T-helper 22 cell (primary cell): ENCODE data around the gene ZMYND19.
"Not testable (repeated sequence)": the region's sequence is repeated elsewhere in the genome, so short reads cannot be mapped to it uniquely, and the experiment has no call there.

Experiments used
- DNase-seq: peaks from one replicate; pipeline ENCODE4 v3.0.0-alpha.2; 2020; ENCODE audit warnings: low read depth

Gene ZMYND19

GRCh38 chr9:137590469-137591383 is at the start of gene ZMYND19:
ZMYND19 (minus strand) TSS chr9:137590512; CDS start chr9:137590263, 249 bp downstream.
- DNase-seq, result peak; percentile 78

- DNase-seq, result no peak
These were observed 49.2 kb upstream of the ZMYND19 start for GRCh38 chr9:137639303-137640051.

- DNase-seq, result no peak
These were observed 48.4 kb upstream of the ZMYND19 start for GRCh38 chr9:137638680-137639079.

- DNase-seq, result no peak
These were observed 43.7 kb upstream of the ZMYND19 start for GRCh38 chr9:137634016-137634415.

GRCh38 chr9:137632230-137633161 is 42.2 kb upstream of the ZMYND19 start:
- DNase-seq, result no peak

GRCh38 chr9:137631345-137632229 is 41.3 kb upstream of the ZMYND19 start:
- no peak for DNase-seq

- no peak for DNase-seq
These were observed 40.4 kb upstream of the ZMYND19 start for GRCh38 chr9:137630679-137631078.

GRCh38 chr9:137630126-137630525 is 39.8 kb upstream of the ZMYND19 start:
- no peak for DNase-seq

- not testable (repeated sequence) for DNase-seq
These were observed 37.1 kb upstream of the ZMYND19 start for GRCh38 chr9:137627406-137627805.

GRCh38 chr9:137626464-137626863 is 36.2 kb upstream of the ZMYND19 start:
- no peak for DNase-seq

- not testable (repeated sequence) for DNase-seq
These were observed 31.9 kb upstream of the ZMYND19 start for GRCh38 chr9:137622211-137622610.

GRCh38 chr9:137621131-137621757 is 30.9 kb upstream of the ZMYND19 start:
- DNase-seq, result no peak

- DNase-seq, result no peak
These were observed 30.3 kb upstream of the ZMYND19 start for GRCh38 chr9:137620581-137620980.

- DNase-seq, result no peak
These were observed 29.7 kb upstream of the ZMYND19 start for GRCh38 chr9:137620048-137620405.

- DNase-seq, result no peak
These were observed 29.1 kb upstream of the ZMYND19 start for GRCh38 chr9:137619240-137620047.

GRCh38 chr9:137618105-137619067 is 28.1 kb upstream of the ZMYND19 start, which contains the start of gene EHMT1:
EHMT1 (plus strand) TSS chr9:137619005; CDS start chr9:137619029, 24 bp downstream.
- peak; percentile 75 for DNase-seq

- no peak for DNase-seq
These were observed 25.1 kb upstream of the ZMYND19 start for GRCh38 chr9:137615387-137615871.
